ENCODE results near the gene RHBDD3.

DNA sequence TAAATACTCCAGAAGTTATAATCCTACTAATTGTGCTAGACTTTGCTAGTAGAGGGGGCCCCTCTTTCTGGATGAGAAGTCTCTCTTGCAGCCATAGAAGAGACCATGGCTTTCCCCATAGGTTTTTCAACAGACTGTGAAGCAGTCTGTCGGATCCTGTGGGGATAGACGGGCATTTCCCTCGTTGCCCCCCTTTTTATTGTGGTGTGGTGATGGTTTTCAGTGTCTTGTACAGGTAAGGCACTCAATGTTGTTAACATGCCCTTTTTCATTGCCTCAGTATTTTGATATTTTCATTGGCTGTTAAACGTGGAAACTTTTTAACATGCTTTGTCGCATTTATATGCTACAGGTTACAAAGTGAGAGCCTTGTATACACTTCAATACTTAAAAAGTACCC is 22.3 kb upstream of the RHBDD3 start:
- TF ChIP-seq GATA3 (IDR thresholded peaks at IDR 0.05; ENCODE audit: low read depth, low read length): no peak
- TF ChIP-seq GATA2 (IDR thresholded peaks at IDR 0.05; ENCODE audit: low read depth, low read length): no peak
